Right renal pelvis (tissue), 4 donors: Measurements from ENCODE around the gene PIK3CB. TPM values are rescaled to one million over a fixed set of nuclear protein-coding genes. Genes with fewer than 3 reads are reported as not detected.
"Not testable (repeated sequence)": the region's sequence is repeated elsewhere in the genome, so short reads cannot be mapped to it uniquely, and the experiment has no call there.

ENCODE experiments used
- DNase-seq, 4 donors: peaks; one replicate each; pipeline ENCODE4 v3.0.0-alpha.2; 2013; ENCODE audit warnings: low read depth in 4 of 4, low spot score in 3 of 4, missing footprints in 1 of 4
- polyA plus RNA-seq, 4 donors: library from polyadenylated mRNA; unstranded; fragments of 120-200 nt; gene quantifications; one replicate each; pipeline ENCODE4 v1.2.1, GENCODE V29; 2013; ENCODE audit not compliant: insufficient read length in 4 of 4

The PIK3CB gene
- polyA plus RNA-seq, 4 donors: 27.9 to 35.4 (median 32.9) TPM

- DNase-seq: no peak
Measured at GRCh38 chr3:138809500-138810256, 25.1 kb downstream of the PIK3CB start.

- DNase-seq: no peak
Measured at GRCh38 chr3:138806376-138807080, 28.2 kb downstream of the PIK3CB start.

- no peak for DNase-seq
Measured at GRCh38 chr3:138803006-138803653, 31.6 kb downstream of the PIK3CB start.

- not testable (repeated sequence) for DNase-seq
Measured at GRCh38 chr3:138802223-138802622, 32.5 kb downstream of the PIK3CB start.

GRCh38 chr3:138801792-138802191 is 32.9 kb downstream of the PIK3CB start:
- DNase-seq: no peak

- DNase-seq: no peak
Measured at GRCh38 chr3:138800248-138800647, 34.5 kb downstream of the PIK3CB start.

GRCh38 chr3:138799822-138800221 is 34.9 kb downstream of the PIK3CB start:
- DNase-seq: no peak

- DNase-seq: no peak
Measured at GRCh38 chr3:138797508-138798038, 37.2 kb downstream of the PIK3CB start.

GRCh38 chr3:138796761-138797160 is 38.0 kb downstream of the PIK3CB start:
- no peak for DNase-seq

- DNase-seq: no peak
Measured at GRCh38 chr3:138786788-138787271, 47.9 kb downstream of the PIK3CB start.

GRCh38 chr3:138785951-138786350 is 48.8 kb downstream of the PIK3CB start:
- no peak for DNase-seq

GRCh38 chr3:138785362-138785857 is 49.3 kb downstream of the PIK3CB start:
- not testable (repeated sequence) for DNase-seq

GRCh38 chr3:138782755-138783154 is 52.0 kb downstream of the PIK3CB start:
- no peak for DNase-seq

- DNase-seq: no peak
Measured at GRCh38 chr3:138781012-138781470, 53.7 kb downstream of the PIK3CB start.

GRCh38 chr3:138778643-138779042 is 56.1 kb downstream of the PIK3CB start:
- no peak for DNase-seq

- DNase-seq: no peak
Measured at GRCh38 chr3:138776961-138777360, 57.8 kb downstream of the PIK3CB start.

GRCh38 chr3:138775254-138775595 is 59.5 kb downstream of the PIK3CB start:
- DNase-seq: no peak

GRCh38 chr3:138774529-138775253 is 60.0 kb downstream of the PIK3CB start:
- DNase-seq: peak; percentile 45 to 55 (median 46)

GRCh38 chr3:138771585-138771984 is 63.1 kb downstream of the PIK3CB start:
- DNase-seq: no peak

- no peak for DNase-seq
Measured at GRCh38 chr3:138769616-138770015, 65.1 kb downstream of the PIK3CB start.
